ENCODE measurements around the gene PITPNC1. TPM values are rescaled to one million over a fixed set of nuclear protein-coding genes. Genes with fewer than 3 reads are reported as not detected.
"Not testable (repeated sequence)": the region's sequence is repeated elsewhere in the genome, so short reads cannot be mapped to it uniquely, and the experiment has no call there.

PITPNC1 gene
- total and polyA plus RNA-seq, 4 donors = 2.3 to 29.6 (median 17.8) TPM

DNA sequence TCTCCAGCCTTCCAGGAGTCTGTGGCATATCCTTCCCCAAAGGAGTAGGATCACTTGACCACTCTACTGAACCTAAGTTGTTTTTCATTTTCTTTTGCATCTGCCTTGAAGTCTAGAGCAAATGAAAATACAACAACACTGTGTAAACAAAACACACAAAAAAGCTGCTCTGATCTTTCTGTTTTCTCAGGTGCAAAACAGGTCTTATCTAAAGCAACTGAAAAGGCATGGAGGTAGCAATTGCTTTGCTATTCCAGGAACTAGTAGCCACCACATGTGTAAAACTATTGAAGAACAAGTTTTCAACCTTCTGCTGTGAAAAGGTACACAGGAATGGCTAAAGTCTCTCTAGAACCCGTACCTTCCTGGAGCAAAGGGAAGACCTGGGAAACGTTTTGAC is 127.1 kb downstream of the PITPNC1 start:
- DNase-seq (no peak), ATAC-seq (ENCODE audit: low FRiP score) (no peak)
- peaks cover 5% of the 10 kb centered on the region for H3K9me3 ChIP-seq (ENCODE audit: control insufficient read depth, low read length)
- H3K27ac ChIP-seq (ENCODE audit: low read depth in 1 of 2, low read length in 2 of 2) = no peak overlapping the region
- 38 to 48% methylated on average over 2 of the region's 2 CpGs for WGBS, 2 donors
- H3K4me1 ChIP-seq (ENCODE audit: control insufficient read depth in 1 of 2, insufficient read depth in 2 of 2, low read length in 2 of 2) = no peaks in the 10 kb centered on the region
- H3K27me3 ChIP-seq (ENCODE audit: control insufficient read depth in 1 of 2, insufficient read depth in 2 of 2, low read length in 1 of 2) = no peaks in the 10 kb centered on the region
- H3K4me3 ChIP-seq (ENCODE audit: low read length in 2 of 2) = no peak overlapping the region
- no peaks in the 10 kb centered on the region for H3K36me3 ChIP-seq (ENCODE audit: control insufficient read depth in 1 of 2, insufficient read depth in 2 of 2, low read length in 1 of 2)
- intact Hi-C loops (cut with DNase I) = no loop called here

DNA sequence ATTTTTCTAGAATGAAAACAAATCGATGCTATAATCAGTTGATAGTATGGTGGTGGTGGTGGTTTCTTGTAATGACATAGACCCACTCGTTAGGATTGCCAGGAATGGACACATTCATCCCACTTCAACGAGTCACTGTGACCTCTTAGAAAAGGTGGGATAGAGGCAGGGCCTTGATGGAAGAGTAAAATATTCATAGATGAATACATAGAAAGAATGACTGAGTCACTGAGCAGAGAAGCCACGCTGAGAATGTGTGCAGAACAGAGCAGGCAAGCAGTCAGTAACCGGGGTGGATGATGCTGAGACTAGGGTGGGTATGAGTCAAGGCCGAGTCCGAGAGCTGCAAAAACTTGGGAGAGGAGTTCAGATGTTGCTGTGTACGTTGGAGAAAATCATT is 129.9 kb downstream of the PITPNC1 start:
- no peaks in the 10 kb centered on the region for H3K36me3 ChIP-seq (ENCODE audit: control insufficient read depth in 1 of 2, insufficient read depth in 2 of 2, low read length in 1 of 2)
- H3K27ac ChIP-seq (ENCODE audit: low read depth in 1 of 2, low read length in 2 of 2) = no peak overlapping the region
- 92% methylated on average over 8 of the region's 8 CpGs for WGBS, 2 donors
- intact Hi-C loops (cut with DNase I) = no loop called here
- DNase-seq (no peak), ATAC-seq (ENCODE audit: low FRiP score) (no peak)
- no peak overlapping the region for H3K4me3 ChIP-seq (ENCODE audit: low read length in 2 of 2)
- H3K27me3 ChIP-seq (ENCODE audit: control insufficient read depth in 1 of 2, insufficient read depth in 2 of 2, low read length in 1 of 2) = no peaks in the 10 kb centered on the region
- peaks cover 5% of the 10 kb centered on the region for H3K9me3 ChIP-seq (ENCODE audit: control insufficient read depth, low read length)
- no peaks in the 10 kb centered on the region for H3K4me1 ChIP-seq (ENCODE audit: control insufficient read depth in 1 of 2, insufficient read depth in 2 of 2, low read length in 2 of 2)

GRCh38 chr17:67509390-67510287 is 132.6 kb downstream of the PITPNC1 start:
- WGBS, 2 donors = 40 to 41% methylated on average over 10 of the region's 10 CpGs
- no peaks in the 10 kb centered on the region for H3K27me3 ChIP-seq (ENCODE audit: control insufficient read depth in 1 of 2, insufficient read depth in 2 of 2, low read length in 1 of 2)
- no peak for DNase-seq
- no peak overlapping the region for H3K27ac ChIP-seq (ENCODE audit: low read depth in 1 of 2, low read length in 2 of 2)
- peaks cover 5% of the 10 kb centered on the region for H3K9me3 ChIP-seq (ENCODE audit: control insufficient read depth, low read length)
- H3K4me1 ChIP-seq (ENCODE audit: control insufficient read depth in 1 of 2, insufficient read depth in 2 of 2, low read length in 2 of 2) = no peaks in the 10 kb centered on the region
- intact Hi-C loops (cut with DNase I) = no loop called here
- ATAC-seq (ENCODE audit: low FRiP score) = peak; percentile 78
- H3K36me3 ChIP-seq (ENCODE audit: control insufficient read depth in 1 of 2, insufficient read depth in 2 of 2, low read length in 1 of 2) = no peaks in the 10 kb centered on the region
- H3K4me3 ChIP-seq (ENCODE audit: low read length in 2 of 2) = no peak overlapping the region

GRCh38 chr17:67511012-67511411 is 133.9 kb downstream of the PITPNC1 start:
- DNase-seq (no peak), ATAC-seq (ENCODE audit: low FRiP score) (no peak)
- 93 to 94% methylated on average over 3 of the region's 3 CpGs for WGBS, 2 donors
- intact Hi-C loops (cut with DNase I) = no loop called here
- Histone ChIP-seq H3K27ac (ENCODE audit: low read depth in 1 of 2, low read length in 2 of 2) (no peak overlapping the region), H3K4me3 (ENCODE audit: low read length in 2 of 2) (no peak overlapping the region), H3K9me3 (ENCODE audit: control insufficient read depth, low read length) (peaks cover 5% of the 10 kb centered on the region), H3K27me3 (ENCODE audit: control insufficient read depth in 1 of 2, insufficient read depth in 2 of 2, low read length in 1 of 2) (no peaks in the 10 kb centered on the region), H3K36me3 (ENCODE audit: control insufficient read depth in 1 of 2, insufficient read depth in 2 of 2, low read length in 1 of 2) (no peaks in the 10 kb centered on the region), H3K4me1 (ENCODE audit: control insufficient read depth in 1 of 2, insufficient read depth in 2 of 2, low read length in 2 of 2) (no peaks in the 10 kb centered on the region)

GRCh38 chr17:67511804-67512203 is 134.7 kb downstream of the PITPNC1 start:
- DNase-seq (no peak), ATAC-seq (ENCODE audit: low FRiP score) (no peak)
- WGBS, 2 donors = 92 to 97% methylated on average over 2 of the region's 2 CpGs
- H3K4me3 ChIP-seq (ENCODE audit: low read length in 2 of 2) = no peak overlapping the region
- no peak overlapping the region for H3K27ac ChIP-seq (ENCODE audit: low read depth in 1 of 2, low read length in 2 of 2)
- intact Hi-C loops (cut with DNase I) = no loop called here
- H3K27me3 ChIP-seq (ENCODE audit: control insufficient read depth in 1 of 2, insufficient read depth in 2 of 2, low read length in 1 of 2) = no peaks in the 10 kb centered on the region
- no peaks in the 10 kb centered on the region for H3K4me1 ChIP-seq (ENCODE audit: control insufficient read depth in 1 of 2, insufficient read depth in 2 of 2, low read length in 2 of 2)
- H3K36me3 ChIP-seq (ENCODE audit: control insufficient read depth in 1 of 2, insufficient read depth in 2 of 2, low read length in 1 of 2) = no peaks in the 10 kb centered on the region
- peaks cover 5% of the 10 kb centered on the region for H3K9me3 ChIP-seq (ENCODE audit: control insufficient read depth, low read length)

GRCh38 chr17:67514998-67515397 is 137.9 kb downstream of the PITPNC1 start:
- Histone ChIP-seq H3K27ac (ENCODE audit: low read depth in 1 of 2, low read length in 2 of 2) (no peak overlapping the region), H3K4me3 (ENCODE audit: low read length in 2 of 2) (no peak overlapping the region), H3K4me1 (ENCODE audit: control insufficient read depth in 1 of 2, insufficient read depth in 2 of 2, low read length in 2 of 2) (no peaks in the 10 kb centered on the region), H3K27me3 (ENCODE audit: control insufficient read depth in 1 of 2, insufficient read depth in 2 of 2, low read length in 1 of 2) (no peaks in the 10 kb centered on the region), H3K9me3 (ENCODE audit: control insufficient read depth, low read length) (no peaks in the 10 kb centered on the region), H3K36me3 (ENCODE audit: control insufficient read depth in 1 of 2, insufficient read depth in 2 of 2, low read length in 1 of 2) (no peaks in the 10 kb centered on the region)
- intact Hi-C loops (cut with DNase I) = no loop called here
- WGBS, 2 donors = 43 to 45% methylated on average over 4 of the region's 4 CpGs
- DNase-seq (no peak), ATAC-seq (ENCODE audit: low FRiP score) (no peak)

DNA sequence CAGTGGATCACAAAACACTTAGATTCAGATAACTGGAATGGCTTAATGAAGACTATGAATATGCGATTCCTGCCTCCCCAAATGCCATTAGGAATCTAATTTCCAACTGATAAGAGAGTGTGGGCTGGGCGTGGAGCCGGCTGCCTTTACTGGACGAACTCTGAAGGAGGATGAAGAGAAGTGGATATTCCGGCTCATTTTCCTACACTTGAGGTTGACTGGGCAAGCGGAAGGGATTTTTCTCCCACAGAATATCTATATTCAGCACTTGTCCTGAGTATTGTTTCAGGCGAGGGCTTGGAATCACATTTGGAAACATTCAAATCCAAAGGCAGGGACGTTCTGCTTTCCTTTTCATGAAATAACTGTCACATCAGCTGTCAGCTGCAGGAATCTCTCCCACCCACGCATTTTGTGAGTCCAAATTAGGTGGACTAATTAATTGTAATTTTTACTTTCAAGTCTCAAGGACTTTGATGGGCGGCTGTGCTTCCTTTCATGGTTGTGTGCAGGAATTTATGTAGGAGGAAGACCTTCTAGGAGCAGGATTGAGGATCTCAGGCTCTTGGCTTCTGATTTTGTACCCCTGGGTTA is 138.5 kb downstream of the PITPNC1 start:
- ATAC-seq (ENCODE audit: low FRiP score) = no peak
- DNase-seq = no peak

GRCh38 chr17:67516571-67516970 is 139.5 kb downstream of the PITPNC1 start:
- H3K36me3 ChIP-seq (ENCODE audit: control insufficient read depth in 1 of 2, insufficient read depth in 2 of 2, low read length in 1 of 2); H3K27ac ChIP-seq (ENCODE audit: low read depth in 1 of 2, low read length in 2 of 2); H3K4me1 ChIP-seq (ENCODE audit: control insufficient read depth in 1 of 2, insufficient read depth in 2 of 2, low read length in 2 of 2); DNase-seq; H3K4me3 ChIP-seq (ENCODE audit: low read length in 2 of 2); intact Hi-C loops (cut with DNase I); H3K27me3 ChIP-seq (ENCODE audit: control insufficient read depth in 1 of 2, insufficient read depth in 2 of 2, low read length in 1 of 2); ATAC-seq (ENCODE audit: low FRiP score); H3K9me3 ChIP-seq (ENCODE audit: control insufficient read depth, low read length): not testable (repeated sequence)
- 97% methylated on average over 10 of the region's 10 CpGs for WGBS, 2 donors

More for the DNA sequence above, 138.5 kb downstream of the PITPNC1 start:
- Histone ChIP-seq H3K27ac (ENCODE audit: low read depth in 1 of 2, low read length in 2 of 2) (no peak overlapping the region), H3K27me3 (ENCODE audit: control insufficient read depth in 1 of 2, insufficient read depth in 2 of 2, low read length in 1 of 2) (no peaks in the 10 kb centered on the region), H3K36me3 (ENCODE audit: control insufficient read depth in 1 of 2, insufficient read depth in 2 of 2, low read length in 1 of 2) (no peaks in the 10 kb centered on the region), H3K4me1 (ENCODE audit: control insufficient read depth in 1 of 2, insufficient read depth in 2 of 2, low read length in 2 of 2) (no peaks in the 10 kb centered on the region), H3K4me3 (ENCODE audit: low read length in 2 of 2) (no peak overlapping the region), H3K9me3 (ENCODE audit: control insufficient read depth, low read length) (no peaks in the 10 kb centered on the region)
- WGBS, 2 donors = 47 to 51% methylated on average over 10 of the region's 10 CpGs
- intact Hi-C loops (cut with DNase I) = no loop called here

DNA sequence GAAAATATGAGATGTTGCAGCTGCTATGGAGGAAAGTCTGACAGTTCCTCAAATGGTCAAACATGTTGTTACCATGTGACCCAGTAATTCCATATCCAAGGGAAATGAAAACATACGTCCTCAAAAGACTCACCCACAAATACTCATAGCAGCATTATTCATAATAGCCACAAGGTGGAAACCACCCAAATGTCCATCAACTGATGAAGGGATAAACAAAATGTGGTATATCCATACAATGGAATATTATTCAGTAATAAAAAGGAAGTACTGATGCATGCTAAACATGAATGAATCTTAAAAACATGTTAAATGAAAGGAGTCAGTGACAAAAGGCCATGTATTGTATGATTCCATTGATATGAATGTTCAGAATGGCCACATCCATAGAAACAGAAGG is 140.2 kb downstream of the PITPNC1 start:
- Histone ChIP-seq H3K4me1 (ENCODE audit: control insufficient read depth in 1 of 2, insufficient read depth in 2 of 2, low read length in 2 of 2) (no peaks in the 10 kb centered on the region), H3K27me3 (ENCODE audit: control insufficient read depth in 1 of 2, insufficient read depth in 2 of 2, low read length in 1 of 2) (no peaks in the 10 kb centered on the region), H3K9me3 (ENCODE audit: control insufficient read depth, low read length) (no peaks in the 10 kb centered on the region), H3K4me3 (ENCODE audit: low read length in 2 of 2) (no peak overlapping the region), H3K36me3 (ENCODE audit: control insufficient read depth in 1 of 2, insufficient read depth in 2 of 2, low read length in 1 of 2) (no peaks in the 10 kb centered on the region), H3K27ac (ENCODE audit: low read depth in 1 of 2, low read length in 2 of 2) (no peak overlapping the region)
- ATAC-seq (ENCODE audit: low FRiP score) (no peak), DNase-seq (no peak)
- intact Hi-C loops (cut with DNase I) = no loop called here
- WGBS, 2 donors = 58 to 71% methylated on average over 1 of the region's 1 CpG
